ENCODE measurements around the gene PAM16. TPM values are rescaled to one million over a fixed set of nuclear protein-coding genes. Genes with fewer than 3 reads are reported as not detected.
A peak's percentile ranks its signal among the peaks of the same experiment; 100 is the strongest.

The PAM16 gene
- polyA plus RNA-seq, 3 donors, result 17.0 to 35.2 (median 27.2) TPM

DNA sequence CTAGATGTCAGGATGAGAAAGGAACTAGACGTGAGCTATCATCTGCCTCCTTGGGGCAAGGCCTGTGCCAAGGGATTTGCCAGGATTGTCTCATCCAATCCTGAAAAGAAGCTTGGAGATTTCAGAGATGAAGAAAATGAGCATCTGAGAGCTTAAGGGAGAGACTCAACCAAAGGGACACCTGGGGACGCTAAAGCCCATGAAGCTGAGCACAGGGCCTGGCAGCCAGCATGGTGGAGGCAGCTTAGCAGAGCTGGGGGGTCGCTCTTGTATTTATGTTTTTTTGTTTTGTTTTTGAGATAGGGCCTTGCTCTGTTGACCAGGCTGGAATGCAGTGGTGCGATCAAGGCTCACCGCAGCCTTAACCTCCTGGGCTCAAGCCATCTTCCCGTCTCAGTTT is 53.6 kb downstream of the PAM16 start:
- no peak for DNase-seq (ENCODE audit: extremely low read depth in 1 of 11, low read depth in 9 of 11, low spot score in 4 of 11)

DNA sequence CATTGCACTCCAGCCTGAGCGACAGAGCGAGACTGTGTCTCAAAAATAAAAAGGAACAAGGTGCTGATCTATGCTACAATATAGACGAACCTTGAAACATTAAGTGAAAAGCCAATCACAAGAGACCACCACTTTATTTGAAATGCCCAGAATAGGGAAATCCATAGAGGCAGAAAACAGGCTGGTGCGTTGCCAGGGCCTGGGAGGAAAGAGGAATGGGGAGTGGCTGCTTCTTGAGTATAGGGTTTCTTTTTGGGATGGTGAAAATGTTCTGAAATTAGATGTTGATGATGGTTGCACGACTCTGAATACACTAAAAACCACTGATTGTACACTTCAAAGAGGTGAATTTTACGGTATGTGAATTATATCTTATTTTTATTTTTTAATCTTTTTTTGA is 55.5 kb downstream of the PAM16 start:
- DNase-seq (ENCODE audit: extremely low read depth in 1 of 11, low read depth in 9 of 11, low spot score in 4 of 11), result no peak

DNA sequence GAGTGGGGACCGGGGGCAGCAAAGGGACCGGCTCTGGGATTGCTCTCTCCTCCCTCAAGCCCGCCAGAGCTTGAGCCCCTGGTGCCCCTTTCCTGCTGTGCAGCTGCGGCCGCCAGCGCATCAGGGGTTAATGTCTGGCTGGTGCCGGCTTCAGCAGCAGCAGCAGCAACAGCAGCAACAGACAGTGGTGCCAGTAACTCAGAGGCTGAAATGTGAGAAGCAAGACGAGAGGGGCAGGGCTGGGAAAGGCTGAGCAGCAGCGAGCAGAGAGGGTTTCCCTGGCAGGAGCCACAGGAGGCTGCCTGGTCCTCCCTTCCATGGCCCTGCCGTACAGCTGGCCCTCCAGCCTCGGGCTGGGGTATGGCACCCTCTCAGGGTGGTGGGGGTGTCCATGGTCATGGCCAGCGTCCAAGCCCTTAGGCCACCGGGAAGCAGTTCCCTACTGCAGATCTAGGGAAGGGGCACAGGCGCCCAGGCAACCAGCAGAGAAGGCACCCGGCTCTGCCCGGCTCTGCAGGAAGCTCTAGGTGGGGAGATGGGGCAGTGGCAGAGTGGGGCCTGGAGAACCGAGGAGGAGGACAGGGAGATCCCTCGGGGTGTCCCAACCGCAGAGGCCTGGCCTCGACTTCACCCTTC is 57.2 kb downstream of the PAM16 start:
- DNase-seq (ENCODE audit: extremely low read depth in 1 of 11, low read depth in 9 of 11, low spot score in 4 of 11), result peak in 4 of 11 donors; percentile 71 to 87 (median 78)

GRCh38 chr16:4293181-4293716 is 57.9 kb downstream of the PAM16 start:
- no peak for DNase-seq (ENCODE audit: extremely low read depth in 1 of 11, low read depth in 9 of 11, low spot score in 4 of 11)

DNA sequence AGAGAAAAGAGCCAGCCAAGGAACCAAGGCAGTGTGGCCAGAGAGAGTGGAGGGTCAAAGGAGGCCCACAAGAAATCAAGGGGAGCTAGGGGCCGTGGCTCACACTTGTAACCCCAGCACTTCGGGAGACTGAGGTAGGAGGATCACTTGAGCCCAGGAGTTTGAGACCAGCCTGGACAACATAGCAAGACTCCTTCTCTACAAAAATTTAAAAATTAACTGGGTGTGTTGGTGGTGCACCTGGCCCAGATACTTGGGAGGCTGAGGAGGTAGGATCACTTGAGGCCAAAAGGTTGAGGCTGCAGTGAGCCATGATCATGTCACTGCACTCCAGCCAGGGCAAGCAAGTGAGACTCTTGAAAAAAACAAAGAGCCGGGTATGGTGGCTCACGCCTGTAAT is 59.4 kb downstream of the PAM16 start:
- no peak for DNase-seq (ENCODE audit: extremely low read depth in 1 of 11, low read depth in 9 of 11, low spot score in 4 of 11)

Other genes with a start within 250 kb of the PAM16 start
- 10 to 100 TPM in 1 of 3 donors, 1 to 10 TPM in 2; 7.5 to 12.2 (median 9.4) TPM for gene ADCY9, start 234.9 kb downstream of the PAM16 start, polyA plus RNA-seq (ENCODE audit: insufficient read length in 3 of 3)
- 1 to 10 TPM in 1 of 3 donors, under 1 TPM in 2; 0.76 to 1.4 (median 0.98) TPM for gene SRL, start 109.2 kb downstream of the PAM16 start, polyA plus RNA-seq (ENCODE audit: insufficient read length in 3 of 3)
- gene TFAP4, start 78.3 kb downstream of the PAM16 start, polyA plus RNA-seq (ENCODE audit: insufficient read length in 3 of 3), result 10 to 100 TPM; 23.5 to 25.6 (median 25.4) TPM
- 10 to 100 TPM; 29.1 to 51.0 (median 46.0) TPM for gene GLIS2, start 35.3 kb downstream of the PAM16 start, polyA plus RNA-seq (ENCODE audit: insufficient read length in 3 of 3)
- 10 to 100 TPM; 30.0 to 64.1 (median 57.5) TPM for gene VASN, start 20.5 kb upstream of the PAM16 start, polyA plus RNA-seq (ENCODE audit: insufficient read length in 3 of 3)
- gene CORO7, start 65.3 kb upstream of the PAM16 start, polyA plus RNA-seq (ENCODE audit: insufficient read length in 3 of 3), result 10 to 100 TPM; 14.7 to 26.7 (median 21.5) TPM
- 10 to 100 TPM; 38.4 to 47.0 (median 40.4) TPM for gene DNAJA3, start 74.5 kb upstream of the PAM16 start, polyA plus RNA-seq (ENCODE audit: insufficient read length in 3 of 3)
- 10 to 100 TPM; 32.3 to 54.2 (median 43.5) TPM for gene NMRAL1, start 123.3 kb upstream of the PAM16 start, polyA plus RNA-seq (ENCODE audit: insufficient read length in 3 of 3)
- gene HMOX2, start 125.1 kb upstream of the PAM16 start, polyA plus RNA-seq (ENCODE audit: insufficient read length in 3 of 3), result 10 to 100 TPM; 42.0 to 50.8 (median 42.4) TPM
- gene CDIP1, start 187.5 kb upstream of the PAM16 start, polyA plus RNA-seq (ENCODE audit: insufficient read length in 3 of 3), result 10 to 100 TPM; 27.9 to 33.2 (median 31.3) TPM
- gene C16orf96, start 205.0 kb upstream of the PAM16 start, polyA plus RNA-seq (ENCODE audit: insufficient read length in 3 of 3), result under 1 TPM; 0.16 to 0.27 (median 0.24) TPM

All from renal cortex interstitium (tissue), 11 donors.